Ascending aorta (tissue), 2 donors: ENCODE results near the gene ANKMY2. TPM values are rescaled to one million over a fixed set of nuclear protein-coding genes. Genes with fewer than 3 reads are reported as not detected.
"Not testable (repeated sequence)": the region's sequence is repeated elsewhere in the genome, so short reads cannot be mapped to it uniquely, and the experiment has no call there.

Experiments used
- DNase-seq, 2 donors: peaks; one replicate each; pipeline ENCODE4 v3.0.0-alpha.2; 2019; ENCODE audit warnings: low spot score in 2 of 2
- H3K27ac ChIP-seq, 2 donors: fragments of 200-600 bp; sonication (generic); one replicate each; pipeline ENCODE4 v1.5.1; 2016 to 2017; ENCODE audit warnings: mild to moderate bottlenecking in 1 of 2
- H3K27me3 ChIP-seq: fragments of 200-600 bp; sonication (generic); one replicate; pipeline ENCODE4 v1.5.1; 2017
- H3K36me3 ChIP-seq, 2 donors: fragments of 200-600 bp; sonication (generic); one replicate each; pipeline ENCODE4 v1.5.1; 2016
- H3K4me1 ChIP-seq, 2 donors: fragments of 200-600 bp; sonication (generic); one replicate each; pipeline ENCODE4 v1.5.1; 2016 to 2017; ENCODE audit warnings: mild to moderate bottlenecking in 1 of 2
- H3K4me3 ChIP-seq, 2 donors: fragments of 200-600 bp; sonication (generic); one replicate each; pipeline ENCODE4 v1.5.1; 2016 to 2017; ENCODE audit warnings: mild to moderate bottlenecking in 1 of 2
- H3K9me3 ChIP-seq, 2 donors: fragments of 200-600 bp; sonication (generic); one replicate each; pipeline ENCODE4 v1.5.1; 2016
- CTCF ChIP-seq, 3 experiments: fragments of 200-600 bp in 2 of 3; fragments of 450-650 bp in 1 of 3; sonication (generic) in 2 of 3; IDR thresholded peaks; one replicate each; pipeline ENCODE4 v1.5.1; 2016 to 2019; ENCODE audit warnings: antibody characterized with exemption in 3 of 3, mild to moderate bottlenecking in 1 of 3, moderate library complexity in 1 of 3
- intact Hi-C: fragments of 100-400 bp; cut with DNase I; formaldehyde crosslinking; loops from one replicate; pipeline ENCODE4 v1.15.1; 2023
- total RNA-seq: library from RNA; depleted of rRNA; stranded (reverse); fragments of >200 nt; gene quantifications from one replicate; pipeline ENCODE4 v1.1.0, GENCODE V29; 2016

Gene ANKMY2
- total RNA-seq, 1 donor from 2014 or later: 11.2 TPM

- peaks cover 28 to 82% of the 10 kb centered on the region in 2 donors for H3K36me3 ChIP-seq
- no peak for DNase-seq
- H3K4me3 ChIP-seq: no peak overlapping the region
- no peaks in the 10 kb centered on the region for H3K4me1 ChIP-seq
- no peak overlapping the region for H3K27ac ChIP-seq
- H3K9me3 ChIP-seq: no peaks in the 10 kb centered on the region
- no peak for TF ChIP-seq CTCF (IDR thresholded peaks at IDR 0.05)
- no peaks in the 10 kb centered on the region for H3K27me3 ChIP-seq
- intact Hi-C loops: no loop called here
Observed at GRCh38 chr7:16603633-16604032, 41.9 kb downstream of the ANKMY2 start.

GRCh38 chr7:16599860-16600259 is 45.7 kb downstream of the ANKMY2 start:
- H3K4me3 ChIP-seq: no peak overlapping the region
- intact Hi-C loops: no loop called here
- no peaks in the 10 kb centered on the region for H3K27me3 ChIP-seq
- no peaks in the 10 kb centered on the region for H3K9me3 ChIP-seq
- DNase-seq: no peak
- peaks cover 15 to 56% of the 10 kb centered on the region in 2 donors for H3K36me3 ChIP-seq
- TF ChIP-seq CTCF (IDR thresholded peaks at IDR 0.05): no peak
- H3K4me1 ChIP-seq: no peaks in the 10 kb centered on the region
- H3K27ac ChIP-seq: no peak overlapping the region

GRCh38 chr7:16598015-16598414 is 47.5 kb downstream of the ANKMY2 start:
- no peak overlapping the region for H3K27ac ChIP-seq
- no peak for TF ChIP-seq CTCF (IDR thresholded peaks at IDR 0.05)
- H3K4me1 ChIP-seq: no peaks in the 10 kb centered on the region
- H3K27me3 ChIP-seq: no peaks in the 10 kb centered on the region
- intact Hi-C loops: no loop called here
- no peak overlapping the region for H3K4me3 ChIP-seq
- peaks cover 12 to 40% of the 10 kb centered on the region in 2 donors for H3K36me3 ChIP-seq
- no peaks in the 10 kb centered on the region for H3K9me3 ChIP-seq
- no peak for DNase-seq

GRCh38 chr7:16595596-16595995 is 50.0 kb downstream of the ANKMY2 start:
- H3K4me1 ChIP-seq, H3K27me3 ChIP-seq, intact Hi-C loops, H3K9me3 ChIP-seq, DNase-seq, H3K4me3 ChIP-seq, H3K27ac ChIP-seq: not testable (repeated sequence)
- H3K36me3 ChIP-seq: peaks cover 4 to 16% of the 10 kb centered on the region in 2 donors

GRCh38 chr7:16594676-16595075 is 50.9 kb downstream of the ANKMY2 start:
- Histone ChIP-seq H3K36me3 (peaks cover 0 to 7% of the 10 kb centered on the region in 2 donors), H3K9me3 (no peaks in the 10 kb centered on the region), H3K27me3 (no peaks in the 10 kb centered on the region), H3K4me1 (no peaks in the 10 kb centered on the region), H3K27ac (no peak overlapping the region), H3K4me3 (no peak overlapping the region)
- DNase-seq: no peak
- no peak for TF ChIP-seq CTCF (IDR thresholded peaks at IDR 0.05)
- intact Hi-C loops: no loop called here

GRCh38 chr7:16594061-16594460 is 51.5 kb downstream of the ANKMY2 start:
- no peaks in the 10 kb centered on the region for H3K27me3 ChIP-seq
- intact Hi-C loops: no loop called here
- H3K27ac ChIP-seq: no peak overlapping the region
- no peaks in the 10 kb centered on the region for H3K4me1 ChIP-seq
- no peak for DNase-seq
- no peak for TF ChIP-seq CTCF (IDR thresholded peaks at IDR 0.05)
- no peaks in the 10 kb centered on the region for H3K9me3 ChIP-seq
- peaks cover 0 to 2% of the 10 kb centered on the region in 2 donors for H3K36me3 ChIP-seq
- H3K4me3 ChIP-seq: no peak overlapping the region
